Measurements from ENCODE around the gene LLGL1. TPM values are rescaled to one million over a fixed set of nuclear protein-coding genes. Genes with fewer than 3 reads are reported as not detected.

Gene LLGL1
- total RNA-seq, 2 donors from 2014 or later = 66.3 to 69.3 TPM

DNA sequence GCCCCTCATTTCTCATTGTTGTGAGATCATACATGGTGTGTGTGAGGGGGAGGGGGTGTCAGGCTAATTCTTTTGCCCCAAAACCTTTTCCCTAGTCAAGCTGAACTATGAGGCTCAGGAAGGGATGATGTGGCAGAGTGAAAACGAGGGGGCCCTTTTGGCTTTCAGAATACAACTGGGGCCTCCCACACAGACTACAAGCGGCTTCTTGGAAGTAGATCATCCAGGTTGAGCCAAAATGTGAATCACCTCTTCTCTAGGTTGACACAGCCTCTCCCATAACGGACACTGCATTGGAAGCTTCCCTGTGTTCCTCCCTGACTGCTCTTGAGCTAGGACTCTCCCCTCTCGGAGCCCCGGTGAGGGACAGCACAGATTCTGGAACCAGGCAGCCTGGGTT is 44.1 kb upstream of the LLGL1 start:
- no peak overlapping the region for H3K27ac ChIP-seq (ENCODE audit: low read depth, low read length)
- H3K9me3 ChIP-seq (ENCODE audit: control insufficient read depth, low read length) = no peaks in the 10 kb centered on the region
- whole genome bisulfite sequencing, 2 experiments (ENCODE audit: insufficient coverage in 1 of 2, insufficient read length in 1 of 2) = 88 to 92% methylated on average over 5 of the region's 5 CpGs

DNA sequence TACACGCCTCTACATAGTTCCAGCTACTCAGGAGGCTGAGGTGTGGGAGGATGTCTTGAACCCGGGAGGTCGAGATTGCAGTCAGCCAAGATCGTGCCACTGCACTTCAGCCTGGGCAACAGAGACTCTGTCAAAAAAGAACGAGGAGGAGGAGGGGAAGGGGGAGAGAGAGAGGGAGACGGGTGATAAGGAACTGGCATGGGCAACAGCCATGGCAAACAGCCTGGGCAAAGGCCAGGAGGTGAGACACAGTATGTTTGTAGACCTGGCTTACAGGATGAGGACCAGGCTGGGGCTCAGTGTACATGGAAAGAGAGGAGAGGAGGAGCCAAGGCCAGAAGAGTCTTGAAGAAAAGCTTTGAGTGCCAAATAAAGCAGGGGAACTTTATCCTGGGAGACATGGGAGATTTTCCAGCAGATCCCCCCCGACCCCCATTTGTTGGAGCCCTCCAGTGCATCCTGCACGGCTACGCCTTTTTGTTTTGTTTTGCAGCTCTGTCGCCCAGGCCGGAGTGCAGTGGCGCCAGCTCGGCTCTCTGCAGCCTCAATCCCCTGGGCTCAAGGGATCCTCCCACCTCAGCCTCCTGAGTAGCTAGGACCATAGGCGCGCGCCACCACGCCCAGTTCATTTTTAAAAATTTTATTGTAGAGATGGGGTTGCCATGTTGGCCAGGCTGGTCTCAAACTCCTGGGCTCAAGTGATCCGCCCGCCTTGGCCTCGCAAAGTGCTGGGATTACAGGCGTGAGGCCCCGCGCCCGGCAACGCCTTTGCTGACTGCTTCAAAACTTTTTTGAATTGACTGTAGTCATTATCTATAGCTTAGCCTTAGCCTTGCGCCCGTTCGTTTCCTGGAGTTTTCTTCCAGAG is 43.1 kb upstream of the LLGL1 start:
- H3K27me3 ChIP-seq (ENCODE audit: control insufficient read depth, insufficient read depth, low read length, poor library complexity, severe bottlenecking) = no peaks in the 10 kb centered on the region
- peak overlapping the region; percentile 99 for H3K27ac Mint-ChIP-seq
- no peaks in the 10 kb centered on the region for H3K9me3 ChIP-seq (ENCODE audit: control insufficient read depth, low read length)
- peaks cover 36% of the 10 kb centered on the region for H3K4me1 Mint-ChIP-seq
- peaks cover 5% of the 10 kb centered on the region for H3K4me1 ChIP-seq (ENCODE audit: control insufficient read depth, insufficient read depth, low read length)
- peak overlapping the region; percentile 87 for H3K4me3 Mint-ChIP-seq
- peak overlapping the region; percentile 96 for H3K4me3 ChIP-seq (ENCODE audit: low read length)
- H3K27ac ChIP-seq (ENCODE audit: low read depth, low read length) = peak overlapping the region; percentile 96
- no peaks in the 10 kb centered on the region for H3K27me3 Mint-ChIP-seq (ENCODE audit: insufficient read depth)
- H3K9me3 Mint-ChIP-seq = no peaks in the 10 kb centered on the region
- peaks cover 12% of the 10 kb centered on the region for H3K36me3 ChIP-seq (ENCODE audit: control insufficient read depth, insufficient read depth, low read length)
- 45 to 49% methylated on average over 24 to 28 of the region's 28 CpGs for WGBS, 2 experiments (ENCODE audit: insufficient coverage in 1 of 2, insufficient read length in 1 of 2)
- H3K9ac ChIP-seq (ENCODE audit: extremely low read depth, low read length, poor library complexity, severe bottlenecking) = peak overlapping the region; percentile 75
- H3K36me3 Mint-ChIP-seq (ENCODE audit: low read depth) = no peaks in the 10 kb centered on the region
- DNase-seq = no peak
- TF ChIP-seq, protein P1, sequence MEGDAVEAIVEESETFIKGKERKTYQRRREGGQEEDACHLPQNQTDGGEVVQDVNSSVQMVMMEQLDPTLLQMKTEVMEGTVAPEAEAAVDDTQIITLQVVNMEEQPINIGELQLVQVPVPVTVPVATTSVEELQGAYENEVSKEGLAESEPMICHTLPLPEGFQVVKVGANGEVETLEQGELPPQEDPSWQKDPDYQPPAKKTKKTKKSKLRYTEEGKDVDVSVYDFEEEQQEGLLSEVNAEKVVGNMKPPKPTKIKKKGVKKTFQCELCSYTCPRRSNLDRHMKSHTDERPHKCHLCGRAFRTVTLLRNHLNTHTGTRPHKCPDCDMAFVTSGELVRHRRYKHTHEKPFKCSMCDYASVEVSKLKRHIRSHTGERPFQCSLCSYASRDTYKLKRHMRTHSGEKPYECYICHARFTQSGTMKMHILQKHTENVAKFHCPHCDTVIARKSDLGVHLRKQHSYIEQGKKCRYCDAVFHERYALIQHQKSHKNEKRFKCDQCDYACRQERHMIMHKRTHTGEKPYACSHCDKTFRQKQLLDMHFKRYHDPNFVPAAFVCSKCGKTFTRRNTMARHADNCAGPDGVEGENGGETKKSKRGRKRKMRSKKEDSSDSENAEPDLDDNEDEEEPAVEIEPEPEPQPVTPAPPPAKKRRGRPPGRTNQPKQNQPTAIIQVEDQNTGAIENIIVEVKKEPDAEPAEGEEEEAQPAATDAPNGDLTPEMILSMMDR (conservative IDR thresholded peaks at IDR 0.05) = no peak

More for the DNA sequence above, 44.1 kb upstream of the LLGL1 start:
- Mint-ChIP-seq H3K27ac (no peak overlapping the region), H3K27me3 (ENCODE audit: insufficient read depth) (no peaks in the 10 kb centered on the region), H3K4me3 (no peak overlapping the region), H3K4me1 (peaks cover 26% of the 10 kb centered on the region), H3K36me3 (ENCODE audit: low read depth) (no peaks in the 10 kb centered on the region), H3K9me3 (no peaks in the 10 kb centered on the region)
- no peaks in the 10 kb centered on the region for H3K27me3 ChIP-seq (ENCODE audit: control insufficient read depth, insufficient read depth, low read length, poor library complexity, severe bottlenecking)
- TF ChIP-seq, protein P1 (conservative IDR thresholded peaks at IDR 0.05) = no peak
- no peak overlapping the region for H3K4me3 ChIP-seq (ENCODE audit: low read length)
- peaks cover 5% of the 10 kb centered on the region for H3K4me1 ChIP-seq (ENCODE audit: control insufficient read depth, insufficient read depth, low read length)
- H3K9ac ChIP-seq (ENCODE audit: extremely low read depth, low read length, poor library complexity, severe bottlenecking) = no peak overlapping the region
- DNase-seq = no peak
- peaks cover 9% of the 10 kb centered on the region for H3K36me3 ChIP-seq (ENCODE audit: control insufficient read depth, insufficient read depth, low read length)

DNA sequence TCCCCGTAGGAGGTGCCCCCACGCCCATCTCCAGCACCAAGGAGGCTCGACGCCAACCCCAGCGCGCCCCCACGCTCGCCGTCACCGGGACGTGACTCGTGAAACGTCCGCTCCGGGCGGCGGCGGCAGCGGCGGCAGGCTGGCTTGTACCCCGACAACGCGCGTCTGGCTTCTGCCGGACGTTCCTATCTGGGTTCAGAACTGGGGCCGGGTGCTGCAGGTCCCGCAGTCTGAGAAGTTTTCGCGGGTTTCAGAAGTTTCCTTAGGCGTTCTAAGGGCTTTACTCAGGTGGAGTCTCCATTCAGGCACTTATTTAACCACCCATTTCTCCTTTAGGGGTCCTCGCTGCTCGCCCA is 42.5 kb upstream of the LLGL1 start:
- peak overlapping the region; percentile 99 for H3K27ac Mint-ChIP-seq
- H3K9me3 Mint-ChIP-seq = no peaks in the 10 kb centered on the region
- Histone ChIP-seq H3K27me3 (ENCODE audit: control insufficient read depth, insufficient read depth, low read length, poor library complexity, severe bottlenecking) (no peaks in the 10 kb centered on the region), H3K27ac (ENCODE audit: low read depth, low read length) (peak overlapping the region; percentile 96), H3K9ac (ENCODE audit: extremely low read depth, low read length, poor library complexity, severe bottlenecking) (peak overlapping the region; percentile 75), H3K9me3 (ENCODE audit: control insufficient read depth, low read length) (no peaks in the 10 kb centered on the region), H3K4me1 (ENCODE audit: control insufficient read depth, insufficient read depth, low read length) (peaks cover 5% of the 10 kb centered on the region), H3K36me3 (ENCODE audit: control insufficient read depth, insufficient read depth, low read length) (peaks cover 17% of the 10 kb centered on the region), H3K4me3 (ENCODE audit: low read length) (peak overlapping the region; percentile 96)
- no peaks in the 10 kb centered on the region for H3K27me3 Mint-ChIP-seq (ENCODE audit: insufficient read depth)
- peaks cover 42% of the 10 kb centered on the region for H3K4me1 Mint-ChIP-seq
- peak overlapping the region; percentile 87 for H3K4me3 Mint-ChIP-seq
- TF ChIP-seq, protein P1 (conservative IDR thresholded peaks at IDR 0.05) = no peak
- DNase-seq = no peak
- peaks cover 5% of the 10 kb centered on the region for H3K36me3 Mint-ChIP-seq (ENCODE audit: low read depth)
- WGBS, 2 experiments (ENCODE audit: insufficient coverage in 1 of 2, insufficient read length in 1 of 2) = 0% methylated on average over 30 to 33 of the region's 33 CpGs

All from endodermal cell (in vitro differentiated cells).